HG03571 (cell line): ENCODE measurements around the gene TDRD6.
A peak's percentile ranks its signal among the peaks of the same experiment; 100 is the strongest.
"Not testable (repeated sequence)": the region's sequence is repeated elsewhere in the genome, so short reads cannot be mapped to it uniquely, and the experiment has no call there.

Experiments
- ATAC-seq: cut with Tn5 transposase; IDR thresholded peaks from one replicate; pipeline ENCODE4 v1.9.1; 2021; ENCODE audit not compliant: unreplicated experiment

The TDRD6 gene, protein sequence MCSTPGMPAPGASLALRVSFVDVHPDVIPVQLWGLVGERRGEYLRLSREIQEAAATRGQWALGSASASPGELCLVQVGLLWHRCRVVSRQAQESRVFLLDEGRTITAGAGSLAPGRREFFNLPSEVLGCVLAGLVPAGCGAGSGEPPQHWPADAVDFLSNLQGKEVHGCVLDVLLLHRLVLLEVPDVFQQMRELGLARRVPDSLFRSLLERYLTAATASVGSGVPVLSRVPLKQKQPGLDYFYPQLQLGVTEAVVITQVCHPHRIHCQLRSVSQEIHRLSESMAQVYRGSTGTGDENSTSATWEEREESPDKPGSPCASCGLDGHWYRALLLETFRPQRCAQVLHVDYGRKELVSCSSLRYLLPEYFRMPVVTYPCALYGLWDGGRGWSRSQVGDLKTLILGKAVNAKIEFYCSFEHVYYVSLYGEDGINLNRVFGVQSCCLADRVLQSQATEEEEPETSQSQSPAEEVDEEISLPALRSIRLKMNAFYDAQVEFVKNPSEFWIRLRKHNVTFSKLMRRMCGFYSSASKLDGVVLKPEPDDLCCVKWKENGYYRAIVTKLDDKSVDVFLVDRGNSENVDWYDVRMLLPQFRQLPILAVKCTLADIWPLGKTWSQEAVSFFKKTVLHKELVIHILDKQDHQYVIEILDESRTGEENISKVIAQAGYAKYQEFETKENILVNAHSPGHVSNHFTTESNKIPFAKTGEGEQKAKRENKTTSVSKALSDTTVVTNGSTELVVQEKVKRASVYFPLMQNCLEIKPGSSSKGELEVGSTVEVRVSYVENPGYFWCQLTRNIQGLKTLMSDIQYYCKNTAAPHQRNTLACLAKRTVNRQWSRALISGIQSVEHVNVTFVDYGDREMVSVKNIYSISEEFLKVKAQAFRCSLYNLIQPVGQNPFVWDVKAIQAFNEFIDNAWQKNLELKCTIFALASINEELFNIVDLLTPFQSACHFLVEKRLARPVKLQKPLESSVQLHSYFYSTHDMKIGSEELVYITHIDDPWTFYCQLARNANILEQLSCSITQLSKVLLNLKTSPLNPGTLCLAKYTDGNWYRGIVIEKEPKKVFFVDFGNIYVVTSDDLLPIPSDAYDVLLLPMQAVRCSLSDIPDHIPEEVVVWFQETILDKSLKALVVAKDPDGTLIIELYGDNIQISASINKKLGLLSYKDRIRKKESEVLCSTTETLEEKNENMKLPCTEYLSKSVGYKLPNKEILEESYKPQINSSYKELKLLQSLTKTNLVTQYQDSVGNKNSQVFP (N-terminal part only)

DNA sequence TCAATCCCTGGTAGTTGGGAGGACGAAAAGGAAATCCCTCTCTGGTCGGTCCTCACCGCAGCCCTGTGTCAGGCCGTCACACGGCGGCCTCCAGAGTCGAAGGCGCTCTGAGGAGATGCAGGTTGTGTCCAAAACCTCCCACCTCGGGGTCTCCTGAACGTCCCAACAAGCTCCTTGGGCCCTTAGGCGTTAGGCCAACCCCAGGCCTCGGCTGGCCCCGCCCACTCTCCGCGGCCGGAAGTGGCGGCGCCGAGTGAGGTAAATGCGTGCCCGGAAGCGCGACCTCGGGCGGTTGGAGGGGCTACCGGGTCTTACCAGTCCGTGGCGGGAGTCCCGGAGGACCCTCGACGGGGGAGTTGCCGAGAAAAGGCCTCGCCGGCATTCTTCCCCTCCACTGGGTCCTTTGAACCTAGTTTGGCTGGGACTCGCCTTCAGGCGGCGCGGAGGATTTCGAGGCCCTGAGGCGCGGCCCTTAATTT, at the start of gene TDRD6:
TDRD6 (plus strand) TSS at position 267 of the 479 bp plus-strand sequence. CDS start 244 bp downstream, outside the sequence.
- no peak for ATAC-seq

DNA sequence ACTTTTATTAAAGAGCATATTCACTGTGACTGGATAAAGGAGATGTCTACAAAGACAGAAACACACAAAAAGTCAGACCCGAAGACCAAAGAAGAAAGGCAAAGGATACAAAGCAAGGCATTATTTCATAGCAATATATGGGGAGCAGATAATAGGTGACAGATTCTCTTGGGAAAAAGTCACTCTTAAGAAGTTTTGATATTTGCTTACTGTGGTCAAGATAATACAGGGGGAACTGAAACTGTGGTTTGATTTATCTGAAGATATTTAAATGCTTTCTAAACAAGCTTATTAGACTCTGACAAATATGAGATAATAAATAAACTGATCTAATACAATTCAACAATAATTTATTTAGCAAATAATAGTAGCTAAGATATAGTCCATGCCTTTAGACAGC, 49.8 kb upstream of the TDRD6 start:
- ATAC-seq: no peak

DNA sequence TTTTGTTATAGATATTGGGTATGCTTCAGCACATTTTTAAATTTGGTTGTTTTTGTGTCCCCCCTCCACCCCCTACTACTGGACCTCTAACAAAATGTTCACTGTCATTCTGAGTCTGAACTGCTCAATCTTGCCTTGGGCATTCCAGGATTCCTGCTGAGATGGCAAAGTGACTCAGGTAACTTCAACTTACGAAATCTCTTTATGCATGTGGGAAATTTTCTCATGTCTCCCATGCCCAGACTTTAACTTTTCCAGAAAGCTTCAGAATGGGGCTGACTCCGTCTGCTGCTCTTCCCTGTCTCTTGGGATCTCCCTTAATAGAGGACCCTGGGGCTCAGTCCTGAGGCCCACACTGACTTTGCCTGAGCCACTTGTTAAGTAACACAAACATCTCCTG, 49.0 kb upstream of the TDRD6 start:
- no peak for ATAC-seq

DNA sequence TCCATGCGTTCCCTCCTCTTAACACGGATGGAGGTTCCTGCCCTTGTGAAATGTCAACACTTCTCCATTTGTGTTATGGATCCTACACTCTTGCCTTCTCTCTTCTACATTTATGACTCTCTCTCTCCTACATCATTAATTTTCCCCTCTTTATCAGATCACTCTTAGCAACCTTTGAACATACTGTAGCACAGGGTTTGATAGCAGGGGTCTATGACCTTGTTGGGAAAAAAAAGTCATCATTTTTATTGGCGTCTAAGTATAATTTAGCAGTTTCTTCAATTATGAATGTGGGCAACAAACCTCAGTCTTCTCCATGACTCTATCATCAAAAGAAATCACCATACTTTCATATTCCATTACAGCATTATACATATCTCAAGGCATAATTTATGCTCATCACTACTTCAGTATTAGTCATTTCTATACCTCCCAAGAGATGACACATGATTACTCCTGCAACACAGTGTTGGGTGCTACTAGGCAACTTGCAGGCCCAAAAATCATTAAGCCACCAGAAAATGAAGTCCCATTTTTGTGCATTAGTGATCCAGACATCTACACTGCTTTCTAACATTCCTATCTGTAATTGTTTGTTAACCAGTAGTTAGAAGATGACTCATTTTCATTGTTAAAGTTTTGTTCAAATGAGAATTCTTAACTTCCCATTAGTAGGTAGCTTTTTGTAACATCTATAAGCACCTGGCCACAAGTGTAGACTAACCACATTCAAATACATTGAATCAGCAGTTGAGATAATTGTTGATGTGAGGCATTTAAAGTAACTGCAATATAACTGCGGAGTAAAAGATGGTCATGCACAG, 44.5 kb upstream of the TDRD6 start:
- ATAC-seq: no peak

DNA sequence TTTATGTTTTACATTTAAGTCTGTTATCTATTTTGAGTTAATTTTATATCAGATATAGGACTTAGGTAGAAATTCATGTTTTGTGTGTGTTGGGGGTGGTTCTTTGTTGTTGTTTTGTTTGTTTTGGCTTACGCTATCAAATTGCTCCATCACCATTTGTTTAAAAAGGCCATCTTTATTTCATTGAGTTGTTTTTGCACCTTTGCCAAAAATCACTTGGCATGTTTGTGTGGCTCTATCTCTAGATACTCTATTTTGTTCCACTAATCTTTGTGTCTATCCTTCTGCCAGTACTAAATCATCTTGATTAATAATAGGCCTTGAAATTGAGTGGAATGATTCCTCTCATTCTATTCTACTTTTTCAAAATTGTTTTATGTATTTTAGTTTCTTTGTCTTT, 42.4 kb upstream of the TDRD6 start:
- no peak for ATAC-seq

DNA sequence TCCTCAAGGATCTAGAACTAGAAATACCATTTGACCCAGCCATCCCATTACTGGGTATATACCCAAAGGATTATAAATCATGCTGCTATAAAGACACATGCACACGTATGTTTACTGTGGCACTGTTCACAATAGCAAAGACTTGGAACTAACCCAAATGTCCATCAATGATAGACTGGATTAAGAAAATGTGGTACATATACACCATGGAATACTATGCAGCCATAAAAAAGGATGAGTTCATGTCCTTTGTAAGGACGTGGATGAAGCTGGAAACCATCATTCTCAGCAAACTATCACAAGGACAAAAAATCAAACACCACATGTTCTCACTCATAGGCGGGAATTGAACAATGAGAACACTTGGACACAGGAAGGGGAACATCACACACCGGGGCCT, 39.6 kb upstream of the TDRD6 start:
- not testable (repeated sequence) for ATAC-seq

DNA sequence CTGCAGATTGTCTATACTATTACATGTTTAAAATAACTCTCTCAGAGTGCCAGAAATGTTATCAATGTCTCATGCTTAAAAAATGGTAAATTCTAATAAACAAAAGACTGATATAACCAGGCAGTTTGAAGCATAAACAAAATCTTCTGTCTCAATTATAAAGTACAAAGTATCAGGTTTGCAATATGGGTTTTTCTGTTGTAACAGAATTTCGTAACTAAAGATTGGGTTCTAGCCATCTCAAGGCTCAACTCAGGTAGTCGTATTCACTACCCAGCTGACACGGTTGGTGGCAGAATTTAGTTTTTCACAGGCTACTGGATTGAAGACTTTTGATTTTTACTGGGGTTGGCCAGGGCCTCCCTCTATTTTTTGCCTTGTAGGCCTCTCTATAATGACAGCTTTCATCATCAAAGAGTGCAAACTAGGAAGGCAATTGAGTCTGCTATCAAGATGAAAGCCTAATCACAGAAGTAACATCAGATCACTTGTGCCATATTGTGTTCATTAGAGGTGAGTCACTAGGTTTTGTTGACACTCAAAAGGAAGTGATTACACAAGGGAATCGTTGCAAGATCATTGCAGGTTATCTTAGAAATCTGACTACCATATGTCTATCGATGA, 38.7 kb upstream of the TDRD6 start:
- ATAC-seq: no peak

DNA sequence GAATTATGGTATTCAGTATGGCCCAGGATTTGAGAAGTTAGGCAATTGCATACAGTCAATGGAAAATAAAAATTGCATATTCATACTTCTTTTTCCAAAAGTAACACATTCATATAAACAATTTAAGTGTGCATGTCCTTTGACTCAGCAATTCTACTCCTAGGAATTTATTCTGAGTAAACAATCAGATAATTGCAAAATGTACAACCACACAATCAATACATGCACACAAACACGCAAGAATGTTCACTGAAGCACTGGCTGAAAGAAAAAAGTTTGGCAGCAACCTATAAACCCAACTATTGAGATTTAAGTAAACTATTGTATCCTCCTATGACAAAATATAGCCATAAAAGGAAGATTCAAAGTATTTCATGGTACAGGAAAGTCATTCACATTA, 36.7 kb upstream of the TDRD6 start:
- no peak for ATAC-seq

DNA sequence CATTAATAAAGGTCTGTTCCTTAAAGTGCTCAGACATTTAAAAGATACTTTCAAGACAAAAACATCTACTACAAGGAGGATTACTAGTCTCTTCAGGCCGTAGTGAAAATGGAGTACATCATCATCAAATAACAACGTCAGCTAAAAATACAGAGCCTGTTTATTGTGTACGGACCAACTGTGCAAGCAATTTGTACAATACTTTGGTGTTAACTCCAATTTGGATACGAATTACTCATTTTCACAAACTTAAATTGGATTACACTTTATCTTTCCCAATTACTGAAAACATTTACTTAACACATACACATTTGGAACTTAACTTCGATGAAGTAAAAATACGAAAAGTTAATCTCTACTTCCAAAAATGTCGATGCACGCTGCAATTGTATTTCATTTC, 35.9 kb upstream of the TDRD6 start:
- ATAC-seq: no peak

DNA sequence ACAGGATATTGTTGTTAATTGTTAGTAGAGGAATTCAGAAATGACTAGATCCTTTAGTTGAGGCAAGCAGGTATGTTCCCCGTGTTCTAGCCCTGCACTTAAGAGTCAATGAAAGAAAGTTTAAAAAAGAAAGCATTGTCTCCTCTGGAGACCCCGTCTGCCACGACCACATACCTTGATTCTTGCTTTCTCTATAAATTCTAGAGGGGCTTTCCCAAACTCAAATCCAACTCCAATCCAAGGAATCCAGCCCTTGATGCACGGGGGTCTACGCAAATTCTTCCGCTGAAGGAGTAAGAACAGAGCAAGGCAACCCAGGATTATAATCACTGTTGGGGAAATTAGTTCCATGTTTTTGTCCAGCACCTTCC, 35.5 kb upstream of the TDRD6 start:
- no peak for ATAC-seq

DNA sequence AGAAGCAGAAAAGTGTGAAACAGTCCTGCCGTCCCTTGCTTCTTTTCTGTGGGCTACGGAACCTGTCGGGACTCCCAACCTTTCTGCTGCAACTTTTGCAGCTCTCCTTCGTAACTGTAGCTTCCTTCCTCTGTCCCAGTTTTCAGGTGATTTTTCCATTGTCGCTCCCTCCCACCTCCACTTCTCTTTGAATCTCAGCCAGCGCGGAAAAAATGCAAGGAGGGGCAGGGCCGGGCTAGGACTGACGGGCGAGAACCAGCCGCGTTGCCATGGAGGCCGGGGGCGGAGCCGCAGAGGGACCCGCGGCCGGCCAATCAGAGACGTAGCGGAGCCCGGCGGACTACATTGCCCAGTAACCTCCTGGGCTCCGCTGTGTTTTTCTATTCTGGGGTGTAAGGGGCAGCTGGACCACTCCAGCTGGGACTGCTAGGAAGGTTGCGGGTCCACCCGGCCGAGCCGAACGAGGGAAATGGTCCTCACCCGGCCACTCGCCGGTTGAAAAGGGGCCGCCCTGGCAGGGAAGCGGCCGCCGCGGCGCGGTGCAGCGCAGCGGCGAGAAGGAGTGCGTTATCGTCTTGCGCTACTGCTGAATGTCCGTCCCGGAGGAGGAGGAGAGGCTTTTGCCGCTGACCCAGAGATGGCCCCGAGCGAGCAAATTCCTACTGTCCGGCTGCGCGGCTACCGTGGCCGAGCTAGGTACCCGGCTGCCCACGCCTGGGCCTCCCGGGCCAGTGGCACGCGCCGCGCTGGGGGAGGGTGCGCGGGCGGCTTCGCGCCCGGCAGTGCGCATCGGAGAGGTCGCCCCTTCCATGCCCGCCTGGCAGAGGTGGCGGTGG, 34.9 kb upstream of the TDRD6 start, which contains the start of the genes CYP39A1 and SLC25A27:
CYP39A1 (minus strand) TSS at position 216 of the 836 bp plus-strand sequence. CDS start 236 bp downstream, outside the sequence.
SLC25A27 (plus strand) TSS at position 373 of the 836 bp plus-strand sequence; CDS start at position 591, 218 bp downstream.
- ATAC-seq: peak; percentile 100

DNA sequence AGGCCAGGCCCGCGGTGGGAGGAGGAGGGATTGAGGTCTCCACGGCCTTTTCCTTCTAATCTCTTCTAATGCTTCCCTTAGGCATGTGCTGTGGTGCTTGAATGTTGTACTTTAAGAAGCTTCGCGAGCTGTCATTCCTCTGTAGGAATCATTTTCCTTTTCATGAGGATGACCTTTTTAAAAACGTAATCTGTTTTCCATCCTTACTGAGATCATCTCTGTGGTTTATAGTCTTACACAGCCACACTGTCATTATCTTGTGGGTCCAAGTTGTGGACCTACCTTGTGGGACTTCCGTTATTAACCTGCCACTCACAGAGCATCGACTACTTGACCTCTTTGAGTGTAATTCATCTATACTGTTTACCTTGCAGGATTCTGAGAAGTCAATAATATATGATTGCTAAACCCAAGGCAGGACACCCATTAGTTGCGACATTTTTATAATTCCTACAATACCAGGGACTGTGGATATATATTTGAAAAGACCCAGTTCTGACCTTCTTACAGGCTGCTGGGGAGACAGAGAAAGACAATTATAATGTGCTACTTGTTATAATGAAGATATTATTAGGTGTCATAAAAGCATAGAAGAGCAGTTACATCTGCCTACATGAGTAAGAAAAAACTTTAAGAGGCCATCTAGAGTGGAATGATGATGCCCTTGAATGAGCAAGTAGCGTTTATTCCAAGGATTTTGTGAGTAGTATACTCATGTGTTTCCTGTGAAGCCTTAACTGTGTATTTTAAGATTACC, 34.1 kb upstream of the TDRD6 start:
- ATAC-seq: no peak

DNA sequence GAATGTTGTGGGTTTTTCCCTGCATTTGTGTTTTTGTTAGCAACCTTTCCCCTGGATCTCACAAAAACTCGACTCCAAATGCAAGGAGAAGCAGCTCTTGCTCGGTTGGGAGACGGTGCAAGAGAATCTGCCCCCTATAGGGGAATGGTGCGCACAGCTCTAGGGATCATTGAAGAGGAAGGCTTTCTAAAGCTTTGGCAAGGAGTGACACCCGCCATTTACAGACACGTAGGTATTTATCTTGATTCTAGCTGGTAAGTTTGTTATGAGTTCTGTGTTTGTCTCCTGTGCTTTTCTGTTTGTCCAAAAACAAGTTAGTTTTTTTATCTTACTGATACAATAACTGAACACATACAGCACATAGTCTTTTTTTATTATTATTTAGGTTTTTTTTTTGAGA, 31.9 kb upstream of the TDRD6 start:
- ATAC-seq: no peak

DNA sequence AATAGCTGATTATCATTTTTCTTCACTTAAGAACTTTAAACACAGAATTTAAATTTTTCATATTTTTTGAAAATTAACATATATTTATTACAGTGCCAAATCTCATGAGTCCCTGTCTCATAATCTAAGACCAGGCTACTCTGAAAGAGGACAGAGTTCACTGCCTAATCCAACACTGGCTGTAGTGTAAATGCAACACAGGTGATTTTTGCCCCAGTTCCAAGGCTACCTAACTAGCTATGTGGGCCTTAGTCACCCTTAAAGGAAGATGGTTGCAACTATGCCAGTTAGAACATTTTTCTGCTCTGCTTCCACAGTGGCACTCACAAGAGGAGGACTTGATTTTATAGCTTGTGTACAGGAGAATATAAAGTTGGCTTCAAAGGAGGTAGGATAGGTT, 30.0 kb upstream of the TDRD6 start:
- ATAC-seq: no peak

DNA sequence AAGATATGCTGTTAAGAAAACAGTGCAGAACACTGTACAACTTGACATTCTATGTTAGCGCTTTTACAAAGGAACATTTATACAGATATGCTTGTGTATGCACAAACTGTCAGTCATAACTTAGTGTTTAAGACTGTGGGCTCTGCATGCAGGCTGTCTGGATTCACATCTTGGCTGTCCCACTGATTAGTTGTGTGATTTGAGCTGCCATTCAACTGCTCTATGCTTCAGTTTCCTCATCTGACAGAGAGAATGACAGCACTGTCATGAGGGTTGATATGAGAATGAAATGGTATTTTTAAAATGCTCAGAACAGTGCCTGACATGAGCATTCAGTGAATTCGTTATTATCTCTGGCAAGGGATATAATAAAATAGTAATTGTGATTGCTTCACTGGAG, 26.2 kb upstream of the TDRD6 start:
- no peak for ATAC-seq

DNA sequence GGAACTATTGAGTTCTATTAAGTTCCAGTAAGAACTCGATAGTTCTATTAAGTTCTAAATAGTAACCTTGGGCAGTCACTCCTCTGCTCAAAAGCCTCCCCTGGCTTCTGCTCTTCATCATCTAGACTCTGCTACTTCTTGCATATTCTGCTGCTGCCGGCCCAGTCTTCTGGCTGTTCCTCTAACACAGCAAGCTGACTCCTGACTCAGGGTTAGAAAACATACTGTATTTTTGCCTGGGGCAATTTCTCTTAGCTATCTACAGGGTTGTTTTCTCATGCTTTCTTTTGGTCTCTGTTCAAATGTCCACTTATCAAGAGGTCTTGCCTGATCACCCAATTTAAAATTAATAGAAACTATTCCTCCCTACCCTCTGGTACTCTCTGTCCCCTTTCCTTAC, 20.3 kb upstream of the TDRD6 start:
- no peak for ATAC-seq

DNA sequence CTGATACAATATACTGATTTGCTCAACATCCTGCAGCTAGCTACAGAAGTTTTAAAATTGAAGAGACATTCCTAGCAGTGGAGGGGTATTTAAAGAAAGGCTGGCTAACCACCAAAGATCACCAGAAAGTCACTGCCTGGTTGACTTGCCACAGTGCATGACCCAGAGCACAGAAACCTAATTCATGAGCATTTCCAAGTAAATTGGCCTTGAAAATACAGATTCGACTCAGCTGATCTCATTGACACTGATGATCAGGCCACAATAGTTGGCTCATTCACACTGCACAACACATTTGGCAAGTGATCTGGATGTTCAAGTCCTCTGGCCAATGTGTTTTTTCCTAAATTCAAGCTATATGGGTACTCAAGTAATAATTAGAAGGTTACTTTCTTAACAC, 13.3 kb upstream of the TDRD6 start:
- ATAC-seq: no peak
